Liver (tissue), 9 donors: ENCODE data around the gene PUS7L. TPM values are rescaled to one million over a fixed set of nuclear protein-coding genes. Genes with fewer than 3 reads are reported as not detected.

Experiments
- DNase-seq: peaks from one replicate; pipeline ENCODE4 v3.0.0-alpha.2; 2017; ENCODE audit warnings: low spot score
- H3K27ac ChIP-seq, 2 donors: one replicate each; pipeline ENCODE4 v1.7.0; 2013; ENCODE audit warnings: inconsistent platforms in 2 of 2, low read length in 2 of 2, control low read depth in 1 of 2, low read depth in 1 of 2, mild to moderate bottlenecking in 1 of 2
- H3K27me3 ChIP-seq, 4 donors: one replicate each; pipeline versions ENCODE4 v1.6.1 to v1.7.0; 2013; ENCODE audit warnings: low read length in 3 of 4, inconsistent platforms in 1 of 4, mild to moderate bottlenecking in 1 of 4, moderate library complexity in 1 of 4; ENCODE audit not compliant: control insufficient read depth in 4 of 4, insufficient read depth in 4 of 4
- H3K36me3 ChIP-seq, 4 donors: one replicate each; pipeline versions ENCODE4 v1.6.1 to v1.7.0; 2013; ENCODE audit warnings: low read length in 3 of 4, mild to moderate bottlenecking in 3 of 4, low read depth in 1 of 4, moderate library complexity in 1 of 4; ENCODE audit not compliant: control insufficient read depth in 4 of 4, insufficient read depth in 3 of 4
- H3K4me1 ChIP-seq, 4 donors: one replicate each; pipeline versions ENCODE4 v1.6.1 to v1.7.0; 2013; ENCODE audit warnings: low read length in 3 of 4, mild to moderate bottlenecking in 3 of 4, moderate library complexity in 1 of 4; ENCODE audit not compliant: control insufficient read depth in 4 of 4, insufficient read depth in 4 of 4
- H3K4me3 ChIP-seq, 3 donors: one replicate each; pipeline versions ENCODE4 v1.6.1 to v1.7.0; 2013; ENCODE audit warnings: low read length in 3 of 3, control low read depth in 1 of 3, low read depth in 1 of 3, mild to moderate bottlenecking in 1 of 3
- H3K9ac ChIP-seq, 2 donors: one replicate each; pipeline ENCODE4 v1.7.0; 2013; ENCODE audit warnings: low read length in 2 of 2, mild to moderate bottlenecking in 2 of 2, moderate library complexity in 2 of 2, control low read depth in 1 of 2, low read depth in 1 of 2
- H3K9me3 ChIP-seq, 4 donors: one replicate each; pipeline versions ENCODE4 v1.6.1 to v1.7.0; 2013; ENCODE audit warnings: low read length in 3 of 4; ENCODE audit not compliant: control insufficient read depth in 4 of 4
- EGR1 ChIP-seq, 2 donors: IDR thresholded peaks; 2 replicates each; pipeline ENCODE4 v1.6.1; 2016 to 2018; ENCODE audit warnings: antibody characterized with exemption in 2 of 2, low read depth in 2 of 2
- FOXA1 ChIP-seq: IDR thresholded peaks from 2 replicates; pipeline ENCODE4 v1.6.1; 2016; ENCODE audit warnings: antibody characterized with exemption
- GABPA ChIP-seq, 2 donors: IDR thresholded peaks in 1 of 2; conservative IDR thresholded peaks in 1 of 2; 2 replicates each; pipeline ENCODE4 v1.6.1; 2016; ENCODE audit warnings: antibody characterized with exemption in 2 of 2, mild to moderate bottlenecking in 1 of 2, moderate library complexity in 1 of 2
- HNF4A ChIP-seq, 2 donors: conservative IDR thresholded peaks; 2 replicates each; pipeline ENCODE4 v1.6.1; 2016; ENCODE audit warnings: antibody characterized with exemption in 2 of 2, mild to moderate bottlenecking in 2 of 2
- HNF4G ChIP-seq: IDR thresholded peaks from 2 replicates; pipeline ENCODE4 v1.6.1; 2016; ENCODE audit warnings: antibody characterized with exemption
- JUND ChIP-seq, 2 donors: IDR thresholded peaks; 2 replicates each; pipeline ENCODE4 v1.6.1; 2016; ENCODE audit warnings: antibody characterized with exemption in 2 of 2
- NR2F2 ChIP-seq: IDR thresholded peaks from 2 replicates; pipeline ENCODE4 v1.6.1; 2016; ENCODE audit warnings: antibody characterized with exemption
- RAD21 ChIP-seq, 2 donors: IDR thresholded peaks; 2 replicates each; pipeline ENCODE4 v1.6.1; 2016; ENCODE audit warnings: antibody characterized with exemption in 2 of 2, mild to moderate bottlenecking in 2 of 2
- RXRA ChIP-seq, 2 donors: IDR thresholded peaks; 2 replicates each; pipeline ENCODE4 v1.6.1; 2017 to 2018; ENCODE audit warnings: antibody characterized with exemption in 2 of 2, mild to moderate bottlenecking in 1 of 2
- SP1 ChIP-seq: IDR thresholded peaks from 2 replicates; pipeline ENCODE4 v1.6.1; 2018; ENCODE audit warnings: antibody characterized with exemption, mild to moderate bottlenecking
- TAF1 ChIP-seq: conservative IDR thresholded peaks from 2 replicates; pipeline ENCODE4 v1.6.1; 2016; ENCODE audit warnings: antibody characterized with exemption, mild to moderate bottlenecking
- YY1 ChIP-seq: IDR thresholded peaks from 2 replicates; pipeline ENCODE4 v1.6.1; 2016; ENCODE audit warnings: antibody characterized with exemption, mild to moderate bottlenecking
- WGBS: extraction: QIAGEN DNeasy Blood & Tissue Kit; methylation state at CpG from one replicate; pipeline ENCODE4 v1.1.7; 2013; 5-methylcytosine and 5-hydroxymethylcytosine counted together
- polyA plus RNA-seq, 2 donors: library from polyadenylated mRNA; stranded (reverse) in 1 of 2; unstranded in 1 of 2; fragments of 200-250 nt in 1 of 2; fragments of >200 nt in 1 of 2; fragmentation: Nextera tagmentation in 1 of 2; extraction: Ambion mirVana in 1 of 2; gene quantifications; one replicate each; pipeline versions ENCODE4 v1.2.1 to v1.2.3, GENCODE V29; 2013 to 2015
- total RNA-seq, 2 donors: library from RNA; depleted of rRNA; stranded (reverse); fragments of >200 nt; gene quantifications; one replicate each; pipeline ENCODE4 v1.2.3, GENCODE V29; 2014
- TF ChIP-seq, protein P1 (sequence below): IDR thresholded peaks from 2 replicates; pipeline ENCODE4 v1.6.1; 2016; ENCODE audit warnings: antibody characterized with exemption
- TF ChIP-seq, protein P2 (sequence below): IDR thresholded peaks from 2 replicates; pipeline ENCODE4 v1.6.1; 2016; ENCODE audit warnings: antibody characterized with exemption, mild to moderate bottlenecking
- TF ChIP-seq, protein P3 (sequence below): IDR thresholded peaks from 2 replicates; pipeline ENCODE4 v1.6.1; 2016; ENCODE audit warnings: antibody characterized with exemption
- TF ChIP-seq, protein P4 (sequence below): fragments of 150-350 bp; IDR thresholded peaks from 2 replicates; pipeline ENCODE4 v1.5.1; 2017; ENCODE audit warnings: improper control_type of control experiment, low read depth, low read length; ENCODE audit not compliant: missing input control
- TF ChIP-seq, protein P5 (sequence below): IDR thresholded peaks from 2 replicates; pipeline ENCODE4 v1.6.1; 2016; ENCODE audit warnings: antibody characterized with exemption
- donor health status: healthy.
- donor health status: healthy.
- donor health status: healthy.
- donor health status: healthy.
- donor health status: healthy.

PUS7L gene
- total and polyA plus RNA-seq, 4 donors: 1.7 to 9.2 (median 7.2) TPM

DNA sequence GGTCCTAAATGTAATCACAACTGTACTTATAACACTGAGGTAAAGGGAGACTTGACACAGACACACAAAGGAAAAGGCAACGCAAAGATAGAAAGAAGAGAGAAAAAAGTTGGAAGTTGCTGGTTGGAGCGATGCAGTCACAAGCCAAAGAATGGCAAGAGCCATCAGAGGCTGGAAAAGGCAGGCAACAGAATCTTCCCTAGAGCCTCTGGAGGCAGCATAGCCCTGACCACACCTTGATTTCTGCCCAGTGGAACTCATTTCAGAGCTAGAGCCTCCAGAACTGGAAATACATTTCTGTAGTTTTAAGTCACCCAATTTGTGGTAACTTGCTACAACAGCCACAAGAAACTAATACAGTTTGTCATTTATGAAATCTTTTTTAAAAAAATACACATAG is 89.2 kb downstream of the PUS7L start:
- H3K27ac ChIP-seq: no peak overlapping the region
- H3K27me3 ChIP-seq: peaks cover 0 to 4% (median 0%) of the 10 kb centered on the region in 4 donors
- H3K4me3 ChIP-seq: no peak overlapping the region
- DNase-seq: no peak
- H3K9me3 ChIP-seq: no peaks in the 10 kb centered on the region
- TF ChIP-seq RAD21 (IDR thresholded peaks at IDR 0.05) (no peak), SP1 (no peak), RXRA (IDR thresholded peaks at IDR 0.05) (no peak), TAF1 (no peak), HNF4A (conservative IDR thresholded peaks at IDR 0.05) (no peak), EGR1 (IDR thresholded peaks at IDR 0.05; ENCODE audit: low read depth in 2 of 2) (no peak), HNF4G (no peak), YY1 (no peak), JUND (IDR thresholded peaks at IDR 0.05) (no peak), GABPA (IDR thresholded peaks at IDR 0.05 in 1 of 2, conservative IDR thresholded peaks at IDR 0.05 in 1 of 2) (no peak), FOXA1 (no peak), NR2F2 (no peak)
- TF ChIP-seq, protein P1, sequence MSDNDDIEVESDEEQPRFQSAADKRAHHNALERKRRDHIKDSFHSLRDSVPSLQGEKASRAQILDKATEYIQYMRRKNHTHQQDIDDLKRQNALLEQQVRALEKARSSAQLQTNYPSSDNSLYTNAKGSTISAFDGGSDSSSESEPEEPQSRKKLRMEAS: no peak
- TF ChIP-seq, protein P2, sequence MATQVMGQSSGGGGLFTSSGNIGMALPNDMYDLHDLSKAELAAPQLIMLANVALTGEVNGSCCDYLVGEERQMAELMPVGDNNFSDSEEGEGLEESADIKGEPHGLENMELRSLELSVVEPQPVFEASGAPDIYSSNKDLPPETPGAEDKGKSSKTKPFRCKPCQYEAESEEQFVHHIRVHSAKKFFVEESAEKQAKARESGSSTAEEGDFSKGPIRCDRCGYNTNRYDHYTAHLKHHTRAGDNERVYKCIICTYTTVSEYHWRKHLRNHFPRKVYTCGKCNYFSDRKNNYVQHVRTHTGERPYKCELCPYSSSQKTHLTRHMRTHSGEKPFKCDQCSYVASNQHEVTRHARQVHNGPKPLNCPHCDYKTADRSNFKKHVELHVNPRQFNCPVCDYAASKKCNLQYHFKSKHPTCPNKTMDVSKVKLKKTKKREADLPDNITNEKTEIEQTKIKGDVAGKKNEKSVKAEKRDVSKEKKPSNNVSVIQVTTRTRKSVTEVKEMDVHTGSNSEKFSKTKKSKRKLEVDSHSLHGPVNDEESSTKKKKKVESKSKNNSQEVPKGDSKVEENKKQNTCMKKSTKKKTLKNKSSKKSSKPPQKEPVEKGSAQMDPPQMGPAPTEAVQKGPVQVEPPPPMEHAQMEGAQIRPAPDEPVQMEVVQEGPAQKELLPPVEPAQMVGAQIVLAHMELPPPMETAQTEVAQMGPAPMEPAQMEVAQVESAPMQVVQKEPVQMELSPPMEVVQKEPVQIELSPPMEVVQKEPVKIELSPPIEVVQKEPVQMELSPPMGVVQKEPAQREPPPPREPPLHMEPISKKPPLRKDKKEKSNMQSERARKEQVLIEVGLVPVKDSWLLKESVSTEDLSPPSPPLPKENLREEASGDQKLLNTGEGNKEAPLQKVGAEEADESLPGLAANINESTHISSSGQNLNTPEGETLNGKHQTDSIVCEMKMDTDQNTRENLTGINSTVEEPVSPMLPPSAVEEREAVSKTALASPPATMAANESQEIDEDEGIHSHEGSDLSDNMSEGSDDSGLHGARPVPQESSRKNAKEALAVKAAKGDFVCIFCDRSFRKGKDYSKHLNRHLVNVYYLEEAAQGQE: no peak
- TF ChIP-seq, protein P3, sequence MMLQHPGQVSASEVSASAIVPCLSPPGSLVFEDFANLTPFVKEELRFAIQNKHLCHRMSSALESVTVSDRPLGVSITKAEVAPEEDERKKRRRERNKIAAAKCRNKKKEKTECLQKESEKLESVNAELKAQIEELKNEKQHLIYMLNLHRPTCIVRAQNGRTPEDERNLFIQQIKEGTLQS: no peak
- TF ChIP-seq, protein P4, sequence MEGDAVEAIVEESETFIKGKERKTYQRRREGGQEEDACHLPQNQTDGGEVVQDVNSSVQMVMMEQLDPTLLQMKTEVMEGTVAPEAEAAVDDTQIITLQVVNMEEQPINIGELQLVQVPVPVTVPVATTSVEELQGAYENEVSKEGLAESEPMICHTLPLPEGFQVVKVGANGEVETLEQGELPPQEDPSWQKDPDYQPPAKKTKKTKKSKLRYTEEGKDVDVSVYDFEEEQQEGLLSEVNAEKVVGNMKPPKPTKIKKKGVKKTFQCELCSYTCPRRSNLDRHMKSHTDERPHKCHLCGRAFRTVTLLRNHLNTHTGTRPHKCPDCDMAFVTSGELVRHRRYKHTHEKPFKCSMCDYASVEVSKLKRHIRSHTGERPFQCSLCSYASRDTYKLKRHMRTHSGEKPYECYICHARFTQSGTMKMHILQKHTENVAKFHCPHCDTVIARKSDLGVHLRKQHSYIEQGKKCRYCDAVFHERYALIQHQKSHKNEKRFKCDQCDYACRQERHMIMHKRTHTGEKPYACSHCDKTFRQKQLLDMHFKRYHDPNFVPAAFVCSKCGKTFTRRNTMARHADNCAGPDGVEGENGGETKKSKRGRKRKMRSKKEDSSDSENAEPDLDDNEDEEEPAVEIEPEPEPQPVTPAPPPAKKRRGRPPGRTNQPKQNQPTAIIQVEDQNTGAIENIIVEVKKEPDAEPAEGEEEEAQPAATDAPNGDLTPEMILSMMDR: no peak
- TF ChIP-seq, protein P5, sequence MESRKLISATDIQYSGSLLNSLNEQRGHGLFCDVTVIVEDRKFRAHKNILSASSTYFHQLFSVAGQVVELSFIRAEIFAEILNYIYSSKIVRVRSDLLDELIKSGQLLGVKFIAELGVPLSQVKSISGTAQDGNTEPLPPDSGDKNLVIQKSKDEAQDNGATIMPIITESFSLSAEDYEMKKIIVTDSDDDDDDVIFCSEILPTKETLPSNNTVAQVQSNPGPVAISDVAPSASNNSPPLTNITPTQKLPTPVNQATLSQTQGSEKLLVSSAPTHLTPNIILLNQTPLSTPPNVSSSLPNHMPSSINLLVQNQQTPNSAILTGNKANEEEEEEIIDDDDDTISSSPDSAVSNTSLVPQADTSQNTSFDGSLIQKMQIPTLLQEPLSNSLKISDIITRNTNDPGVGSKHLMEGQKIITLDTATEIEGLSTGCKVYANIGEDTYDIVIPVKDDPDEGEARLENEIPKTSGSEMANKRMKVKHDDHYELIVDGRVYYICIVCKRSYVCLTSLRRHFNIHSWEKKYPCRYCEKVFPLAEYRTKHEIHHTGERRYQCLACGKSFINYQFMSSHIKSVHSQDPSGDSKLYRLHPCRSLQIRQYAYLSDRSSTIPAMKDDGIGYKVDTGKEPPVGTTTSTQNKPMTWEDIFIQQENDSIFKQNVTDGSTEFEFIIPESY: no peak
- no peaks in the 10 kb centered on the region for H3K4me1 ChIP-seq
- no peaks in the 10 kb centered on the region for H3K36me3 ChIP-seq
- no peak overlapping the region for H3K9ac ChIP-seq
- WGBS: 71% methylated on average over 2 of the region's 2 CpGs

Other genes with a start within 250 kb of the PUS7L start
- under 1 TPM in 1 of 2 donors, not detected in 1; 0.05 TPM for gene ADAMTS20, start 206.6 kb downstream of the PUS7L start, total RNA-seq
- not detected for gene ADAMTS20, start 206.6 kb downstream of the PUS7L start, polyA plus RNA-seq
- gene IRAK4, start 161 bp upstream of the PUS7L start, total RNA-seq: 10 to 100 TPM in 1 of 2 donors, 1 to 10 TPM in 1; 9.1 to 19.1 TPM
- gene IRAK4, start 161 bp upstream of the PUS7L start, polyA plus RNA-seq: 1 to 10 TPM; 5.0 to 6.2 TPM
- 10 to 100 TPM; 31.3 to 32.5 TPM for gene TWF1, start 47.5 kb upstream of the PUS7L start, total RNA-seq
- gene TWF1, start 47.5 kb upstream of the PUS7L start, polyA plus RNA-seq: 10 to 100 TPM; 25.6 to 30.7 TPM
- gene TMEM117, start 77.3 kb upstream of the PUS7L start, total RNA-seq: 1 to 10 TPM; 5.0 to 5.9 TPM
- 1 to 10 TPM; 2.0 to 2.8 TPM for gene TMEM117, start 77.3 kb upstream of the PUS7L start, polyA plus RNA-seq